ENCODE measurements around the gene XPO6. TPM values are rescaled to one million over a fixed set of nuclear protein-coding genes. Genes with fewer than 3 reads are reported as not detected.

Gene XPO6
- total RNA-seq, 1 experiment from 2014 or later: 162 TPM

DNA sequence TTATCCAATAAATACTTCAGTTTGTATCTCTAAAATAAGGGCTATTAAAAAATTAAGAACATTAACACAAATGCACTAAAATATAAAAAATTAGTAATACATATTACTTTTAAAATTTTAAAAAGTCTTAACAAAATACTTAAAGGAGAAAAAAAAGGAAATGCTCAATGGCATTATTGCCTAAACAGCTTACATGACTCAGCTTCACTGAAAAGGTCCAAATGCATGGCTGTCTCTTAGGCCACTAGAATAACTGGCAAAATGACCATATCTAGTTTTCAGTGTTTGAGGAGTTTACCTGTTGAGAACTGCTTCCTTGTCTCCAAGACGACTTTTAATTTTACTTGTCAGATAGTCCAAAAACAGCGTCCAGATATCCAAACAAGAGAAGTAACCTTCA, 66.0 kb downstream of the XPO6 start:
- Histone ChIP-seq H3K9me3 (ENCODE audit: control insufficient read depth in 1 of 2, insufficient read depth in 1 of 2, low read depth in 1 of 2, low read length in 2 of 2) (no peaks in the 10 kb centered on the region), H3K4me2 (ENCODE audit: low read length) (no peak overlapping the region), H2AFZ (ENCODE audit: low read depth, low read length, poor library complexity, severe bottlenecking) (no peak overlapping the region), H3K36me3 (ENCODE audit: control insufficient read depth in 1 of 2, insufficient read depth in 2 of 2, low read length in 2 of 2) (peaks cover 28 to 80% of the 10 kb centered on the region in 2 experiments; a peak in 3 of 4 replicates), H3K9me2 (ENCODE audit: insufficient read depth) (no peaks in the 10 kb centered on the region), H3K27ac (ENCODE audit: low read depth, low read length) (no peak overlapping the region), H4K20me1 (ENCODE audit: insufficient read depth) (peaks cover 12% of the 10 kb centered on the region; the same call in 1 of the 2 replicates), H3K4me1 (ENCODE audit: control insufficient read depth in 1 of 2, insufficient read depth in 2 of 2, low read length in 2 of 2) (no peaks in the 10 kb centered on the region), H3K9ac (ENCODE audit: low read length) (no peak overlapping the region), H3K27me3 (ENCODE audit: insufficient read depth, low read length) (no peaks in the 10 kb centered on the region), H3K4me3 (replicated peaks in 1 of 2; ENCODE audit: low read depth in 1 of 2, low read length in 2 of 2) (no peak overlapping the region), H3K79me2 (ENCODE audit: insufficient read depth, low read length) (peaks cover 93% of the 10 kb centered on the region)
- TF ChIP-seq ELF1 (IDR thresholded peaks at IDR 0.05; ENCODE audit: borderline replicate concordance, low read depth) (no peak), EZH2phosphoT487 (IDR thresholded peaks at IDR 0.05; ENCODE audit: borderline replicate concordance) (no peak), TCF7L2 (IDR thresholded peaks at IDR 0.05; ENCODE audit: borderline replicate concordance, extremely low read depth, insufficient read depth, insufficient read length) (no peak), EGR1 (IDR thresholded peaks at IDR 0.05; ENCODE audit: low read depth) (no peak)
- ChIA-PET CTCF (no interaction called here), RAD21 (ENCODE audit: low non-redundant PET in 1 of 2, low total read pairs in 2 of 2, uncharacterized antibody in 2 of 2, unreplicated experiment in 2 of 2) (no interaction called here), POLR2A (no interaction called here)
- DNase-seq (ENCODE audit: low read depth, low spot score) (no peak), ATAC-seq (no peak)
- no TSS peak for BruUV-seq (replicated peaks)
- intact Hi-C loops (cut with micrococcal nuclease): no loop called here

DNA sequence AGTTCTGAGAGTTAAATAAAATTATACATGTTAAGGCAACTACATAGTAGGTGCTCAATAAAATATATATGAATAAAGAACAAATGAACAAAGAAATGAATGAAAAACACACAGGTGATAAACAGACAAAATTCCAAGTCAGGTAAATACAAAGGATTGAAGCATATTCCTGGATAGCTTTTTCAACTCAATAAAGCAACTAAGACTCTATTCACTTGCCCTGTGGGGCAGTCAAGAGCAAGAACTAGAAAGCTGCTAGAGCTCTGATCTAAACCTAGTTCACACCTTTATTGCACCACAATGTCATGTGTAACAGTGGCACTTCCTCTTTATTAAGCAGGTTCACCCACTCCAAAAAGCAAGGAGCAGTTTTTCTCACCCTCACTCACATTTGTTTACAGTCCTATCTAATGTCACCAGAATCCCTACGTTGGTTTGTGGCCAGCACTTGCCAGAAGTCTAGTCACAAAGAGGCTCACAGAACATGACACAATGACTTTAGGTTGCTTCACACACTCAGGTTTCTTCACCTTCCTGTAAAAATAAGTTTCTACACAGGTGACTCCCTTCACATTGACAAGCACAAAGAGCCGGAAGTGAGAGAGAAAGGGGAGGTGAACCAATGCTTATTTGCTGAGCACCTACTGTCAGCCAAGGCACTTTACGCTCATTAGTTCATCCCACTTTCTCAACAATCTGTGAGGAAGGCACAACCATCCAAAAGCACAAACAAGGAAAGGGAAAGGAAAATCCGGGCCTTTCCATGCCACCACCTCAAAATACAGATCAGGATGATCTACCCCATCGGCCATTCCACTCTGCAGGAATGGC, 70.8 kb downstream of the XPO6 start:
- no peak for ATAC-seq
- intact Hi-C loops (cut with micrococcal nuclease): no loop called here
- no peak for TF ChIP-seq TCF7L2 (IDR thresholded peaks at IDR 0.05; ENCODE audit: borderline replicate concordance, extremely low read depth, insufficient read depth, insufficient read length)
- TF ChIP-seq ZNF274 (IDR thresholded peaks at IDR 0.05; ENCODE audit: low read depth, low read length): no peak
- TF ChIP-seq YY1 (IDR thresholded peaks at IDR 0.05; ENCODE audit: extremely low read depth, insufficient replicate concordance, low read depth, low read length): no peak
- no peak for TF ChIP-seq ZFX (IDR thresholded peaks at IDR 0.05)
- no peak for TF ChIP-seq EZH2 (IDR thresholded peaks at IDR 0.05)
- TF ChIP-seq, protein P1, sequence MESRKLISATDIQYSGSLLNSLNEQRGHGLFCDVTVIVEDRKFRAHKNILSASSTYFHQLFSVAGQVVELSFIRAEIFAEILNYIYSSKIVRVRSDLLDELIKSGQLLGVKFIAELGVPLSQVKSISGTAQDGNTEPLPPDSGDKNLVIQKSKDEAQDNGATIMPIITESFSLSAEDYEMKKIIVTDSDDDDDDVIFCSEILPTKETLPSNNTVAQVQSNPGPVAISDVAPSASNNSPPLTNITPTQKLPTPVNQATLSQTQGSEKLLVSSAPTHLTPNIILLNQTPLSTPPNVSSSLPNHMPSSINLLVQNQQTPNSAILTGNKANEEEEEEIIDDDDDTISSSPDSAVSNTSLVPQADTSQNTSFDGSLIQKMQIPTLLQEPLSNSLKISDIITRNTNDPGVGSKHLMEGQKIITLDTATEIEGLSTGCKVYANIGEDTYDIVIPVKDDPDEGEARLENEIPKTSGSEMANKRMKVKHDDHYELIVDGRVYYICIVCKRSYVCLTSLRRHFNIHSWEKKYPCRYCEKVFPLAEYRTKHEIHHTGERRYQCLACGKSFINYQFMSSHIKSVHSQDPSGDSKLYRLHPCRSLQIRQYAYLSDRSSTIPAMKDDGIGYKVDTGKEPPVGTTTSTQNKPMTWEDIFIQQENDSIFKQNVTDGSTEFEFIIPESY (IDR thresholded peaks at IDR 0.05; ENCODE audit: extremely low read depth, insufficient replicate concordance, low read length): no peak
- no peak for TF ChIP-seq FOSL1 (IDR thresholded peaks at IDR 0.05; ENCODE audit: low read depth)
- no peak for TF ChIP-seq ELF1 (IDR thresholded peaks at IDR 0.05; ENCODE audit: borderline replicate concordance, low read depth)
- TF ChIP-seq POLR2A (IDR thresholded peaks at IDR 0.05; ENCODE audit: borderline replicate concordance, extremely low read depth, insufficient read depth, insufficient read length): no peak
- TF ChIP-seq EZH2phosphoT487 (IDR thresholded peaks at IDR 0.05; ENCODE audit: borderline replicate concordance): no peak
- TF ChIP-seq, protein P2, sequence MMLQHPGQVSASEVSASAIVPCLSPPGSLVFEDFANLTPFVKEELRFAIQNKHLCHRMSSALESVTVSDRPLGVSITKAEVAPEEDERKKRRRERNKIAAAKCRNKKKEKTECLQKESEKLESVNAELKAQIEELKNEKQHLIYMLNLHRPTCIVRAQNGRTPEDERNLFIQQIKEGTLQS (IDR thresholded peaks at IDR 0.05): no peak
- no peak for TF ChIP-seq CBX3 (IDR thresholded peaks at IDR 0.05; ENCODE audit: low read depth)
- no peak for TF ChIP-seq CEBPB (IDR thresholded peaks at IDR 0.05; ENCODE audit: low read depth)

More for the DNA sequence above, 70.8 kb downstream of the XPO6 start:
- peaks cover 82% of the 10 kb centered on the region for H3K79me2 ChIP-seq (ENCODE audit: insufficient read depth, low read length)
- no peak overlapping the region for H3K9ac ChIP-seq (ENCODE audit: low read length)
- no peak overlapping the region for H3K4me3 ChIP-seq (replicated peaks in 1 of 2; ENCODE audit: low read depth in 1 of 2, low read length in 2 of 2)
- no peaks in the 10 kb centered on the region for H3K27me3 ChIP-seq (ENCODE audit: insufficient read depth, low read length)
- DNase-seq (ENCODE audit: low read depth, low spot score): no peak
- no peaks in the 10 kb centered on the region for H3K4me1 ChIP-seq (ENCODE audit: control insufficient read depth in 1 of 2, insufficient read depth in 2 of 2, low read length in 2 of 2)
- H3K4me2 ChIP-seq (ENCODE audit: low read length): no peak overlapping the region
- H3K36me3 ChIP-seq (ENCODE audit: control insufficient read depth in 1 of 2, insufficient read depth in 2 of 2, low read length in 2 of 2): peaks cover 17 to 61% of the 10 kb centered on the region in 2 experiments
- no TSS peak for BruUV-seq (replicated peaks)
- no peaks in the 10 kb centered on the region for H3K9me3 ChIP-seq (ENCODE audit: control insufficient read depth in 1 of 2, insufficient read depth in 1 of 2, low read depth in 1 of 2, low read length in 2 of 2)
- CTCF ChIA-PET: no interaction called here
- no peak overlapping the region for H2AFZ ChIP-seq (ENCODE audit: low read depth, low read length, poor library complexity, severe bottlenecking)
- POLR2A ChIA-PET: no interaction called here
- no peaks in the 10 kb centered on the region for H3K9me2 ChIP-seq (ENCODE audit: insufficient read depth)
- no peak overlapping the region for H3K27ac ChIP-seq (ENCODE audit: low read depth, low read length)
- peaks cover 17% of the 10 kb centered on the region; the same call in 1 of the 2 replicates for H4K20me1 ChIP-seq (ENCODE audit: insufficient read depth)
- RAD21 ChIA-PET (ENCODE audit: low non-redundant PET in 1 of 2, low total read pairs in 2 of 2, uncharacterized antibody in 2 of 2, unreplicated experiment in 2 of 2): no interaction called here

Measured in HCT116 (cell line).